C1 segment of cervical spinal cord (tissue), 14 donors: Measurements from ENCODE around the gene HIVEP2.

Source experiments
- DNase-seq, 14 donors: peaks; one replicate each; lab custom pipeline; 2025; lab: John Stamatoyannopoulos, UW

HIVEP2 gene

DNA sequence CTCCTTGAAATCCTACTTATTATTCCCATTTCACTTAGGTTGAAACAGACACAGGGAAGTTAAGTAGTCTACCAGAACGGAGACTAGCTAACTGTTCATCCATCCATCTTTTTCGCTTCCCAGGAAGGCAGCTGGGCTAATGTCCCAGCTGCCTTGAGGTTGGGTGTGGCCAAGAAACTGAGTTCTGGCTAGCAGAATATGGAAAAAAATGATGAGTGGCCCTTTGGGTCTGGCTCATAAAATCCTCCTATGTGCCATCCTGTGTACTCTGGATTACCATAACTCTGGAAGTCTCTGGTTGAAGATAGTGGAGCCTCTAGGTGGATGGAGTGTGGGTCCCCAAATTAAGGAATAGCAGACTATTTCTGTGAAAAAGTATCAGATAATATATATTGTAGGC lies 206.2 kb downstream of the HIVEP2 start:
- no peak for DNase-seq

DNA sequence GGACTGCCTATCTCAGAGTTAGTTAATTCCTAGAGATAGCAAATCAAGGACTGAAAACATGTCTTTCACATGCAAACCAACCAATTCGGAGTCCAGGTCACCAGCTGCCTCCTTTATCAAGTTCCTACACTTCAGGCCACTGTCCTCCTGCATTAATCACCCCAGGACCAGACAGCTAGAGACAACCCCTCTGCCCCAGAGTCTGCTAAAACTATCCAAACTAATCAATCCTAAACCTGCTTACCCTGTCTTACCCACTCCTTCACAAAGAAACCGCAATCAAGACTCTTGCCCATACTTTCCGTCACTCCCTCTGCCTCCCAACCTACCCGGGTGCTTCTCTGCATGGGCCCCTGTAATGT lies 207.0 kb downstream of the HIVEP2 start:
- DNase-seq: no peak

DNA sequence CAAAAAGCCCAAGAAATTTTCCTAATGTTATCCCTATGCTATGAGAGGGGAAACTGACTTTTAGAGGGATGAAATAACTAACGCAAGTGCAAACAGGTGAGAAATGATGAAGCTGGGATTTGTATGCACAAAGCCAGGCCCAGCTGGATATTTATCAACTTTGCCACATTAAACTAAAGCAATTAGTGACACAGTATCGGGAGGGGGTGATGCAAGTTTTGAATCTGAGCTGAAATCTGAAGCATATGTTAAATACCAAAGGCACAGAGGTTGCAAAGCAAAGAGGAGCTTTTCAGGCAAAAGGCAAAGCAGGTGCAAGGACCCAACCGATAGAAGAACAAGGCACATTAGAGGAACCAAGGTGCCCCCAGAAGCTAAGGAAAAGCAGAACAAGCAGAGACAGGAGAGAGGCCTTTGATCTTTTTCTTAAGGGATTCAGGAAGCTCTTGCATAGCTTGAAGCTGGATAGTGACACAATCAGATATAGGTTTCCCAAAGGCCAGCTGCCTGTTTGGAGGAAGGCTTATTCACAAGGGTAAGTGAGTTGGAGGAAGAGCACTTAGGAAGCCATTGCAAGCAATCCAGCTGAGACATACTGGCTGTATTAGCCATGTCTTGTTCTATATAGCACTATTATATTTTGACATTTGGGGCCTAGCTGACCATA lies 207.5 kb downstream of the HIVEP2 start:
- DNase-seq: no peak

DNA sequence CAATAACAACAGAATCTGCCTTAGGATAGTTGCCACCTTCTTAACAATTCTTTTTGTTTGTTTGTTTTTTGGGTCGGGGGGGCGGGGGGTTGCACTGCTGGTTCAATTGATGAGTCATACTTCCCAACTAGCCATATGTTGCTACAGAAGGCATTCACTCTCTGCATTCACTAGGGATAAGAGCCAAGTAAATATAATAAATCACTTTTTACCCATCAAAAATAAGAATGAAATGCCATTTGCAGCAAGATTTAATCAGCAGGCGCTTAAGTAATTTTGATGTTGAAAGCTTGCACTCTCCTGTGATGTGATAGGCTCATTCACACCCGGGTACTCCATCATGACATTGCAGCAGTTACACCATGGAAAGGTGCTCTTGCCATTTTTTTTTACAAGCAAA lies 209.8 kb downstream of the HIVEP2 start:
- DNase-seq: no peak

DNA sequence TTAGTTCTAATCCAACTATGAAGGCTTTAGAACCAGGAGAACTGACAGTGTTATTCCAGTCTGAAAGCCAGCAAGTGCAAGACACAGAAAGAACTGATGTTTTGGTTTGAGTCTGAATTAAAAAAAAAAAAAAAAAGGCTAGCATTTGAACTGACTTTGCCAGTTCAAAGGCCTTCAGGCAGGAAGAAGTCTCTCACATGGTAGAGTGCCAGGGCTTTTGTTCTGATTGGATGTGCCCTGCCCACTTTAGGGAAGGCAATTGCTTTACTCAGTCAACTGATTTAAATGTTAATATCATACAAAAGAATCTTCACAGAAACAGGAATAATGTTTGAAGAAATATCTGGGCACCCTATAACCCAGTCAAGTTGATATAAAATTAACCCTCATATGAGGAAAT lies 212.2 kb downstream of the HIVEP2 start:
- no peak for DNase-seq

DNA sequence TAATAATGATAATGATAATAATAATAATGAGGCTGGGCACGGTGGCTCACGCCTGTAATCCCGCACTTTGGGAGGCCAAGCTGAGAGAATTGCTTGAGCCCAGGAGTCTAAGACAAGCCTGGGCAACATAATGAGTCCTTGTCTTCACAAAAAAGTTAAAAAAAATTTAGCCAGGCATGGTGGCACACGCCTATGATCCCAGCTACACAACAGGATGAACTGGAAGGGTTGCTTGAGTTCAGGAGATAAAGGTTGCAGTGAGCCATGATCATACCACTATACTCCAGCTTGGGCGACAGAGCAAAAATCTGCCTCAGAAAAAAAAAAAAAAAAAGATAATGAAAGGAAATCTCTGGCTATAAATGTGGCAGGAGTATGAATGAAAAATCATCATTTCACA lies 213.4 kb downstream of the HIVEP2 start:
- DNase-seq: no peak

DNA sequence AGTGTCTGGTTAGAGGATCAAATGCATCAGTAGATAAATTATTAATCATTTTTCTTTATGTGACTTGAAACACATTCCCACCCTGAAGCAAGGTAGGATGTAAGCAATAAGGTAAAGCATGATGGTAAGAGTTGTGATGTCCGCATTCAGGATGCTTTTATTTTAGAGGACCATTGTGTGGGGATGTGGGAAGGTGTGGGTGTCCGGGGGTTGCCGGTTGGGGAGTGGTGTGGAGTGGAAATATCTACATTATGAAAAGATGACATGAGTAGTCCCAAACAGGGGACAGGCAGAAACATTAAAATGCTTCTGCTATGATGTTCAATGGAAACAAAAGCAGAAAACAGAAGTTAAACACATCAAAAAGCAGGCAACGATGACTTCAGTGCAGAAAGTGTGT lies 215.4 kb downstream of the HIVEP2 start:
- DNase-seq: no peak

DNA sequence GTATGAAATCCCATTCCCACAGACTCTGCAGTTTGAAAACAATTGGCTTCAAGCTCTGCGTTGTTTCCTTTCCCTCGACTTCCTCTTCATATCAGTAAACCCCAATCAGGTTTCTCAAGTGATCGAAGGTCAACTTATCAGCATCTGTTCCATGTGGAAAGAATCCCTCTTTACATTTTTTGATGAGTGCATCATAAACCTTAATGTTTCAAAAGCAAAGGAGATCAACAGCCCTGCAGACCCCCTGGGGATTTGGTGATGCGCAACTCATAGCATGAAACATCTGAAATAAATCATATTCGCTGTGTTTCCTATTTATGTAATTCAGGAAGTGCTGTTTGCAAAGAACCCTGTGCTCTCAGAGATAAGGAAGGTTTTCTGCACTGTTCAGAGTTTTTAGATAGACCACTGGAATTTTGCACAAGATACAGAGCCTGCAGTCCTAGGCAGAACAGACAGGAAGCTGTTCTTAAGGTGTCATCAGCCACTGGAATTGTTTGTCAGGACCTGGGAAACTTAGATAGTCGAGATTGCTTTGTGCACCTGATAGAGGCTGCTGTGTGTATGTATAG lies 216.0 kb downstream of the HIVEP2 start:
- DNase-seq: no peak

DNA sequence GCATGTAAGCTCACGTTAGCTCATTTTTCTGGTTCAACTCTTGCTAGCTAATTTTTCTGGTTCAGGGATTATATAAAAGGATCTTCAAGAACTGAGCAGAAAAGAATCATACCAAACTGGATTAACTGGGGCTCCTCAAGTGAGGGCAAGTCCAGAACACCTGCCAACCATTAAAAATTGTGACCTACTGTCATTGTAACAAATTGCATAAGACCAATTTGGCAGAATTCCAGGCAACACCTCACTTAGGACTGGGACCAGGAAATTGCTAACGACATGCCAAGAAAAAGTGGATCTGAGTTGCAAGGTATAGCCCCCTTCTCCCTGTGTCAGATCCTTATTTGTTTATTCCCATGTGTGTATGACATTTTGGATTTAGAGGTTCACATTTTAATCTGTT lies 216.6 kb downstream of the HIVEP2 start:
- DNase-seq: no peak

DNA sequence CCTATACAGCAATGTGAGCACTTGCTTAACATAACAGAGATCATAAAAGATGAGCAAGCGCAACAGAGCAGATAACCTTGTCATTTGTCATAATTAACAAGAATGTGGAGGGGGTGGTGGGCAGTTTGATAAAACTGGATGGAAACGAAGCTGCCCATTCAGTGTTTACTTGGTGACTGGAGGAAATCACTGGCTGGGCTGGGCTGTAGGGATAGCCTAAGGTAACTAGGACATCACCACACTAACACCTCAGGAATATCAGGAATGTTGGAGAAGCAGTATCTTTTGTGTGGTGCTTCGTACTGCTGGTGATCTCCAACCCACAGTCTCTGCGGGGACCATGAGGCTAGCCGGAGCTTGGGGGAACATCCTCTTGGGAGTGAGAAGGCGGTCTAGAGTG lies 218.4 kb downstream of the HIVEP2 start:
- DNase-seq: no peak

DNA sequence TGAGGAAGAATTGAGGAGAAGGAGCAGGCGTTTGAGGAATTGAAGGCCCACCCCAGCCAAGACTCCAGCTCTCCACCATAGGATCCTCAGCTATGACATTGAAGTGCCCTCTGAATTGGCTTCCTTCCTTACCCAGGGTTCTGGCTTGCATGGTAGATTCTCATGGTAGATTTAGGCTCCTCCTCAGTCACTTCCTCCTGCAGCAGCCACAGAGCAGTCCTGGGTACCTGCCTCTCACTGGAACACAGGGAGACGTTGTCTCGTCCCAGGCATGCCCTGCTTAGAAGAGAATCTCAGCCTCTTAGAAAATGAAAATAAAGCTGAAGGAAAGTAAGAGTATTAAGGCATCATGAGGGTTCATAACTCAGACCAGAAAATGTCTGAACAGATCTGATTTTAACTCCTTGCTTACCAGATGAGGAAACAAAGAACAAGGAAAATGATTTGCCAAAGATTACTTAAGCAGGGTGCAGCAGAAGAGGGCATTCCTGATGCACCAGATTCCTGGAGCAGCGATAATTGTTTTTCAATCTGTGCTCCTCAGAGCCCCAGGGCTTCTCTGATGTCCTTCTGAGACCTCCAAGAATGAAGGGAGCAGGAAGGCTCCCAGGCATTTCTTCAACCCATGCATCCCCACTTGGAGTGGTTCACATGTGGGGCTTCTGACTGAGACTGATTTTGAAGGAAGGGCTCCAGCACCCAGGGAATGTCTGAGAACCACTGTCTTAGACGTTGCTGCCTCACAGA lies 219.8 kb downstream of the HIVEP2 start:
- no peak for DNase-seq

DNA sequence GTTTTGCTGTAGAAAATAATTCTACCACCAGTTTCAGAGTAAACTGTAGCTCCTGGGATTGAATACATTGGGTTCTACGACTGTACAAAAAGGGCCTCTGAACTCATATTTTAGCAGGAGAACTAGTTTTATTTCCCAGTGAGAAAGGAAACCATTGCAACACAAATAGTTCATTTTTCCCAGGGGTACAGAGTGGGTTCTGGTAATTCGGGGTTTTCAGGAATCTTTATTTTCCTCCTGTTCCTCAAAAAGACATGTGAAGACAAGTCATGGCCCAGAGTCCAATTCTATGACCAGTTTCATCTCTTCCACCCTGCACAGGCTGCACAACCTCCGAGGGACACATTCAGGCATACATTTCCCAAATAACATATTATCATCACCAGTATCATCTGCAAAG lies 222.1 kb downstream of the HIVEP2 start:
- no peak for DNase-seq

DNA sequence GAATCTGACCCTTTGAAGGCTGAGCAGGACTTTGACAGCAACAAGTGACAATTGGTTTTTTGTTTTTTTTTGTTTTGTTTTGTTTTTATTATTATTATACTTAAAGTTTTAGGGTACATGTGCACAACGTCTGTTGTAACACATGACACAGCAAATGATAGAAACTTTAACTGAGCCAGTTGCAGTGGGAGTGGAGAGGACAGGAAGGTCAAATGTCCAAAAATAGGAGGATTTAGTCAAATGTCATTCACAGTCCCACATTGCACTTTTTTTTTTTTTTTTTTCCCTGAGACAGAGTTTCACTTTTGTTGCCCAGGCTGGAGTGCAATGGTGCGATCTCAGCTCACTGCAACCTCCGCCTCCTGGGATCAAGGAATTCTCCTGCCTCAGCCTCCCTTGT lies 223.0 kb downstream of the HIVEP2 start:
- no peak for DNase-seq

DNA sequence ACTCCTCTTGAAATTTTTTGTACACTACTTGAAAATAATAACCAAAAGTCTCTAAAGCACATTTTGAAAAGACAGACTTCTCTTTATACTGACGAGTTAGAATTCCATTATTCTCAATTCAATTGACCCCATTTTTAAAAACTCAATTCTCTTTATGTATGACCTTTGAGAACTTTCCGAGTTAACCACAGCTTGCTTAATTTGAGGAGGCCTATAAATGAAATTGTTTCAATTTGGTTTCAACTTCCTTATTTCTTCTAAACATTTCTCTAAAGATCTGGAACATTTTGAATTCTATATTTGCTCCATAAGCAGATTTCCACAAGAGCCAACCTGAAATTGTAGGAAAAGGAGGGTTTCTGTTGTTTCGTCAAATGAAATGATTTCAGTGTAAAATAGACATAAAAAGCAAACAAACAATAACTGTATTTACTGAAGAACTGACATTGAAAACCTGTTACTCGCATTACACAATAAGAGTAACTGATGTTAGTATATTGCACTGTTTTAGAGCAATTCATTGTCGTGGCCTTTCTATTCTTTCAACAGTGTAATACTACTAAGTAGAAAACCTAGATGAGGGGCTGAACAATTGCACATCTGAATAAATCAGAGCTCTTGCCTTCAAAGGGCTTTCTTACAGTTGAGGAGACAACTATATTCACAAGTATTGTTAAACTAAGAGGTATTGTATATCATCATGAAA lies 223.6 kb downstream of the HIVEP2 start:
- no peak for DNase-seq

DNA sequence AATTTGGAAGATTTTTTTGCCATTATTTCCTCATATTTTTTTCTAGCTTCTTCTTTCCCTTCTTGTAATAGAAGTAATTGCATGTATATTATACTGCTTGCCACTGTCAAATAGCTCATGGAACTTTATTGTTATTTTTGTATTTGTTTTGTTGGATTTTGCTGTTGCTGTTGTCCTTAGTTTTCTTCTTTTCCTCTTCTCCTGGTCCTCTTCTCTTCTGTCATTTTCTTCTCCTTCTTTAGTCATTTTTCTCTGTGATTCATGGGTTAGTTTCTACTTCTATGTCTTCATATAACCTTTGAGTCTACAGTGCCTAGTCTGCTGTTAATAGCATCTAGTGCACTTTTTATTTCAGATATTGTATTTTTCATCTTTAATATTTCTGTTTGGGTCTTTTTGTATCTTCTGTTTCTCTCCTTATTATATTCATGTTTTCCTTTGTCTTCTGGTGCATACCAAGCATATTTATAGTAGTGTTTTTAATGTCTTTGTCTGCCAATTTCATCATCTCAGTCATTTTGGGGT lies 226.2 kb downstream of the HIVEP2 start:
- no peak for DNase-seq

DNA sequence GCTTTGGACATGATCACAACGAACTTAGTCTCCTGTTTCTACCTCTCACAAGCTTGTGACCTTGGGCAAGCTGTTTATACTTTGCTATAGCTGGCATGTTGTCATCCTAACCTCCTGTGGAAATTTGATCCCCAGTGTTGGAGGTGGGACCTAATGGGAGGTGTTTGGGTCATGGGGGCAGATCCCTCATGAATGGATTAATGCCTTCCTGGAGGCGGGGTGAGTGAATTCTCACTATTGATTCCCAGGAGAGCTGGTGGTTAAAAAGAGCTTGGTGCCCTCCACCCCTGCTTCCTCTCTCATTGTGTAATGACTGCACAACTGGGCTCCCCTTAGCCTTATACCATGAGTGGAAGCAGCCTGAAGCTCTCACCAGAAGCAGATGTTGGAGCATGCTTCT lies 228.9 kb downstream of the HIVEP2 start:
- no peak for DNase-seq

DNA sequence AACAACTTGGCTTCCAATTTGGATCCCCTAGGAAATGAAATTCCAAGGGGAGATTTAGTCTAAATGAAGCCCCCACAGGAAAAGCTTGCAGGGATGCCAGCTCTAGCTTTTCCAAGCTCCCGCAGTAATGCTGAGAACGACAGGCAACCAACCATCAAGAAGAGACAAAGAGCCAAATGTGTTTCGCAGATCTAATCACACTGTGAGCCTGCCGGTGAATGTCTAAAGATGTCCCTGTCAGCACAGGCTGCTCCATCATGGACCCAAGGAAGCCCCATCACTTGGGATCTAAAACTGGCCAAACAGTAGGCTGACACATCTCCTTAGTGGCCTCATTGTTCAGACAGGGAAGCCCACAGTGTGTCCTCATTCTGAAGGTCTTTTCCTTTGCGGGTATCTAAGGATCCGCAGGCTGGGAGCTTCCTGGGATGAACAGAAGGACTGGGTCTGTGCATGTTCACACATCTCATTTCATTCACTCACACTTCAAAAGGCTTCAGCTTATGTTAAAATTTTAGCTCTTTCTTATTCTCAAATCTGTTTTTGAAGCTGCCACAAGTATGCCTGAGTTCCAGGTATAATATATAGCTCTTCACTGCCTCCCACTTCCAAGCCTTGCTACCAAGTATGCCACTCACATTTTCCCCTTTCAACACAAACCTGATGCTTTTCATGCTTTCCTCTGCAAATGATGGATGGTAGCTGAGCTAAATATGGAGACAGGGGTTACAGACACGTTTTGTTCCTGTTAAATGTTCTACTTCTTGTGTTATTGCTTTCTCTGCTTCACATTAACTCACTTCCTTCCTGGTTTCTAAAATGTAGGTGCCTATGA lies 229.8 kb downstream of the HIVEP2 start:
- DNase-seq: peak in 1 of 14 donors; percentile 72

DNA sequence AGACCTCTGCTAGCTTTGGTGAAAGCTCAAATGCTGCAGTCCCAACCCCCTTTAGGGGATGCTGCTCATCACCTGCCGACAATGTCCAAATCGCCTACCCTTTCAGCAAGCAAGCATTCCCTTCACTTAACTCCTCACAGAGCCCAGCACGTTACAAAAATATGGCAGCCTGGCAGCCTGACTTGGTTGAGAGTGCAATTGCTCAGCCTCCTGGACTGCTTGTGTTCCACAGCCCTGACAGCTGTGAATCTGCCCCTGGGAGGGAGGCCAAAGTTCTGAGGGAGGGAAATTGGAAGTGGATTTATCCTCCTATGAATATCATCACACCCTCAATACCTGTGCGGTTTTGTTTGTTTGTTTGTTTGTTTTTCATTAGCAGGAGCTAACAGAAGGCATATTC lies 231.0 kb downstream of the HIVEP2 start:
- DNase-seq: no peak

DNA sequence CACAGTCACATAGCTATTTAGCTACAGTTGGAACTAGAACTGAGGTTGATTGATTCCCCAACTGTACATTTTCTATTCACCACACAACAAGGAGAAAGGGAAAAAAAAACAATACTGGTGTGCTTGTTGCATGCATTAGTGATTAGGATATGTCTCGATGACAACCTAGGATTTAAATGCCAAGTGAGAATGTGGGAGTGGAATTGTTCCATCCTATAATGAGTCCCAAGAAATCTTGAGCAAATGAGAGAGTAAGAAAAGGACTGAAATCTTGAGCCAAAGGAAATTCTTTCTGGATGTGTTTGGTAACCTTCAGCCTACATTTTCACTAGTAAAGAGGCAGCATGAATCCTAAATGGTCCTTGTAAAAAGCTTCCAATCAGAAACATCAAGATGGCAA lies 232.7 kb downstream of the HIVEP2 start:
- DNase-seq: no peak

DNA sequence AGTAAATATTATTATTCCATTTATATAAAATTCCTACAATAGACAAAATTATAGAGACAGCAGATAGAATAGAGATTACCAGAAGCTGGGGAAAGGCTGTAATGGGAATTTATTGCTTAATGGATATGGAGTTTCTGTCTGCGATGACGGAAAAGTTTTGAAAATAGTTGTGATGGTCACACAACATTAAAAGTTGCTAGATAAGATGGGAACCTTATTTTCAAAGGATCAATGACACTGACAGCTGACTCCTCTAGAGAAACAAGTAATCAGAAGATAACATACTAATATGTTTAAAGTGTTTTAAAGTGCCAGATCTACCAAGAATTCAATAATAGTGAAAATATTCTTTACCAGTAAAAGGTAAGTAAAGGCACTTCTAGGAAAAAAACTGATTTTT lies 236.3 kb downstream of the HIVEP2 start:
- DNase-seq: no peak

DNA sequence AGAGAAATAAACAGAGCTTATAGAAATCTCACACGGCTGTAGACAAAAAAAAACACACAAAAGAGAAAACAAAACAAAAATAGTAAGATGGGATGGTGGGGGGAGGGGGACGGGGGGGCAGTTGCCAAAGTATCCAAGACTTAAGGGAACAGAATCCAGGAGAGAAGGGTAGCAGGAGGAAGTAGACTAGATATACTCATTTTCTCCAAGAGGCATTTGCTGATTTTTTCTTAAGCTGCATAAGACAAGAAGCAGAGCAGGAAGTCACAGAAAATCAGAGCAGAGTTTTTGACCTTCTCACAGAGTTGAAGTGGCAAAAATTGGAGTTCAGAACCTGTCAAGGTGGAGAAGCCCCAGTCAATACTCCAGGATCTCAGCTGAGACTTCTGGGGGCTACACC lies 237.7 kb downstream of the HIVEP2 start:
- no peak for DNase-seq

DNA sequence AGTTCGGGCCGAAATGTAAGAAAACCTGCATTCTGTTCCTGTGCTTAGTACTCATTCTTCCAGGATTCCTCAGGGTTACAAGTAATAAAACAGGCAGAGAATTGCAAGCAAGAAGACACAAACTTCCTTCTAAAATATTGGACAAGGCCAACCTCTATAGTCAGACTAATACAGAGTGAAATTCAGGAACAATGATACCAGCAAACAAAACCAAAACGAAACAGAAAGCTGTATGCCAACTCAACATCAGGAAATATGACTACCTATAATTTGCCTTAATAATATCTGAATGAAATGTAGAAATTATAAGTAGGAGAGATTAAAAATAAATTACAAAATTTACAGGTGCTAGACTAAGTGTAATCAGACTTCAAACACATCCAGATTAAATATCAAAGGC lies 238.8 kb downstream of the HIVEP2 start:
- DNase-seq: no peak
